Ishikawa (cell line): ENCODE measurements around the gene PCIF1.

Source experiments
- CEBPB ChIP-seq: IDR thresholded peaks from 2 replicates; pipeline ENCODE4 v1.6.1; 2012
- CREB1 ChIP-seq: IDR thresholded peaks from 2 replicates; pipeline ENCODE4 v1.6.1; 2012; ENCODE audit warnings: low read depth
- EGR1 ChIP-seq: IDR thresholded peaks from 2 replicates; pipeline ENCODE4 v1.6.1; 2012
- EP300 ChIP-seq: IDR thresholded peaks from 2 replicates; pipeline ENCODE4 v1.6.1; 2012; ENCODE audit warnings: borderline replicate concordance
- FOXM1 ChIP-seq: IDR thresholded peaks from 2 replicates; pipeline ENCODE4 v1.6.1; 2012; ENCODE audit warnings: low read depth, borderline replicate concordance
- NFIC ChIP-seq: IDR thresholded peaks from 2 replicates; pipeline ENCODE4 v1.6.1; 2012
- RAD21 ChIP-seq: IDR thresholded peaks from 2 replicates; pipeline ENCODE4 v1.6.1; 2012; ENCODE audit warnings: low read depth
- TAF1 ChIP-seq: IDR thresholded peaks from 2 replicates; pipeline ENCODE4 v1.6.1; 2012; ENCODE audit warnings: low read depth, mild to moderate bottlenecking
- TCF12 ChIP-seq: IDR thresholded peaks from 2 replicates; pipeline ENCODE4 v1.6.1; 2012; ENCODE audit warnings: low read depth
- TEAD4 ChIP-seq: IDR thresholded peaks from 2 replicates; pipeline ENCODE4 v1.6.1; 2012
- YY1 ChIP-seq: IDR thresholded peaks from 2 replicates; pipeline ENCODE4 v1.6.1; 2012; ENCODE audit warnings: low read depth
- ZBTB7A ChIP-seq: IDR thresholded peaks from 2 replicates; pipeline ENCODE4 v1.6.1; 2012; ENCODE audit warnings: low read depth
- TF ChIP-seq, protein P1 (sequence below): IDR thresholded peaks from 2 replicates; pipeline ENCODE4 v1.6.1; 2012
- TF ChIP-seq, protein P2 (sequence below): IDR thresholded peaks from 2 replicates; pipeline ENCODE4 v1.6.1; 2012; ENCODE audit warnings: low read depth, mild to moderate bottlenecking
- TF ChIP-seq, protein P3 (sequence below): IDR thresholded peaks from 2 replicates; pipeline ENCODE4 v1.6.1; 2012

PCIF1 gene

DNA sequence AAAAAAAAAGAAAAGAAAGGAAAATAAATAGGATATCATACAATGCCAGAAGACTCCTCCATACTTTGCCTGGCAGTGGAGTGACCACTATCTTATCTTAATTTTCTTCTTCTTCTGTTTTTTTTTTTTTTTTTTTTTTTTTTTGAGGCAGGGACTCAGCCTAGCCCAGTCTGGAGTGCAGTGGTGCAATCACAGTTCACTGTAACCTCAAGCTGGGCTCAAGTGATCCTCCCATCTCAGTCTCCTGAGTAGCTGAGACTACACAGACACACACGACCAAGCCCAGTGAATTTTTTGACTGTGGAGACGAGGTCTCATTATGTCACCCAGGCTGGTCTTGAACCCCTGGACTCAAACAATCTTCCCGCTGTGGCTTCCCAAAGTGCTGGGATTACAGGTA, 57.1 kb downstream of the PCIF1 start:
- TF ChIP-seq RAD21 (no peak), TCF12 (no peak), TAF1 (no peak)
- TF ChIP-seq, protein P1, sequence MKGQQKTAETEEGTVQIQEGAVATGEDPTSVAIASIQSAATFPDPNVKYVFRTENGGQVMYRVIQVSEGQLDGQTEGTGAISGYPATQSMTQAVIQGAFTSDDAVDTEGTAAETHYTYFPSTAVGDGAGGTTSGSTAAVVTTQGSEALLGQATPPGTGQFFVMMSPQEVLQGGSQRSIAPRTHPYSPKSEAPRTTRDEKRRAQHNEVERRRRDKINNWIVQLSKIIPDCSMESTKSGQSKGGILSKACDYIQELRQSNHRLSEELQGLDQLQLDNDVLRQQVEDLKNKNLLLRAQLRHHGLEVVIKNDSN, result no peak

DNA sequence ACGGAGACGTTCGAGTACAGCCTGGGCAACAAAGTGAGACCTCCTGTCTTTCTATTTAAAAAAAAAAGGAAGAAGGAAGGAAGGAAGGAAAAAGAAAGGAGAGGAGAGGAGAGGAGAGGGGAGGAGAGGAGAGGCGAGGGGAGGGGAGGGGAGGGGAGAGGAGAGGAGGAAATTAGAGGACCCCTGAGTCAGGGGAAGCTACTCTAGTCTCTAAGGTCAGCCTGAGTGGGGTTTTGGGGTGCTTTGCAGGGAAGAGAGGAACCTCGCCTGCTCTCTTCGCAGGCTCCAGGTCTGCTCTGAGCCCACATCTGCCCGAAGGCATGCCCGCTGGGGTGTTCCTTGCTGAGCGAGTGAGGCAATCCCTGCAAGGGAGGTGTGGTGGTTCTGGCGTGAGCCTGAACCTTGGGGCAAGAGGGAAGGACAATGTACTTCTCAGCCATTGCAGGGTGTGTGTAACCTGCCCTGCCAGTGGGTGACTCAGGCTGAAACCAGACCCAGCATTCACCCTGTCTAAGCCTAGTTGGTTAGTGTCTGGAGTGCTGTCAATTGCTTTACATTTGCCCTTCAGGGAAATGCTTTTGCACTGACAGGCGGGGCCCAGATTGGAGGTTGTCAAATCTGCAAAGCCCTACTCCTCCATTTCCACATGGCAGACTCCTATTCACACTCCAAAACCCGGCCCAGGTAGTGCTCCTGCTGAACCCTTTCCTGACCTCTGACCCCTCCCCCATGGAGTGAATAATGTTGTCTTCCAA, 58.9 kb downstream of the PCIF1 start:
- TF ChIP-seq NFIC (no peak), RAD21 (no peak), YY1 (peak; percentile 61; the same call in 1 of the 2 replicates), CREB1 (no peak), TEAD4 (no peak), ZBTB7A (no peak), CEBPB (peak; percentile 85), EGR1 (no peak), FOXM1 (no peak), TCF12 (peak; percentile 30; the same call in 1 of the 2 replicates), TAF1 (no peak), EP300 (peak; percentile 36; the same call in 1 of the 2 replicates)
- TF ChIP-seq, protein P1, result no peak
- TF ChIP-seq, protein P2, sequence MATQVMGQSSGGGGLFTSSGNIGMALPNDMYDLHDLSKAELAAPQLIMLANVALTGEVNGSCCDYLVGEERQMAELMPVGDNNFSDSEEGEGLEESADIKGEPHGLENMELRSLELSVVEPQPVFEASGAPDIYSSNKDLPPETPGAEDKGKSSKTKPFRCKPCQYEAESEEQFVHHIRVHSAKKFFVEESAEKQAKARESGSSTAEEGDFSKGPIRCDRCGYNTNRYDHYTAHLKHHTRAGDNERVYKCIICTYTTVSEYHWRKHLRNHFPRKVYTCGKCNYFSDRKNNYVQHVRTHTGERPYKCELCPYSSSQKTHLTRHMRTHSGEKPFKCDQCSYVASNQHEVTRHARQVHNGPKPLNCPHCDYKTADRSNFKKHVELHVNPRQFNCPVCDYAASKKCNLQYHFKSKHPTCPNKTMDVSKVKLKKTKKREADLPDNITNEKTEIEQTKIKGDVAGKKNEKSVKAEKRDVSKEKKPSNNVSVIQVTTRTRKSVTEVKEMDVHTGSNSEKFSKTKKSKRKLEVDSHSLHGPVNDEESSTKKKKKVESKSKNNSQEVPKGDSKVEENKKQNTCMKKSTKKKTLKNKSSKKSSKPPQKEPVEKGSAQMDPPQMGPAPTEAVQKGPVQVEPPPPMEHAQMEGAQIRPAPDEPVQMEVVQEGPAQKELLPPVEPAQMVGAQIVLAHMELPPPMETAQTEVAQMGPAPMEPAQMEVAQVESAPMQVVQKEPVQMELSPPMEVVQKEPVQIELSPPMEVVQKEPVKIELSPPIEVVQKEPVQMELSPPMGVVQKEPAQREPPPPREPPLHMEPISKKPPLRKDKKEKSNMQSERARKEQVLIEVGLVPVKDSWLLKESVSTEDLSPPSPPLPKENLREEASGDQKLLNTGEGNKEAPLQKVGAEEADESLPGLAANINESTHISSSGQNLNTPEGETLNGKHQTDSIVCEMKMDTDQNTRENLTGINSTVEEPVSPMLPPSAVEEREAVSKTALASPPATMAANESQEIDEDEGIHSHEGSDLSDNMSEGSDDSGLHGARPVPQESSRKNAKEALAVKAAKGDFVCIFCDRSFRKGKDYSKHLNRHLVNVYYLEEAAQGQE, result no peak
- TF ChIP-seq, protein P3, sequence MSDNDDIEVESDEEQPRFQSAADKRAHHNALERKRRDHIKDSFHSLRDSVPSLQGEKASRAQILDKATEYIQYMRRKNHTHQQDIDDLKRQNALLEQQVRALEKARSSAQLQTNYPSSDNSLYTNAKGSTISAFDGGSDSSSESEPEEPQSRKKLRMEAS, result peak; percentile 36; the same call in 1 of the 2 replicates

DNA sequence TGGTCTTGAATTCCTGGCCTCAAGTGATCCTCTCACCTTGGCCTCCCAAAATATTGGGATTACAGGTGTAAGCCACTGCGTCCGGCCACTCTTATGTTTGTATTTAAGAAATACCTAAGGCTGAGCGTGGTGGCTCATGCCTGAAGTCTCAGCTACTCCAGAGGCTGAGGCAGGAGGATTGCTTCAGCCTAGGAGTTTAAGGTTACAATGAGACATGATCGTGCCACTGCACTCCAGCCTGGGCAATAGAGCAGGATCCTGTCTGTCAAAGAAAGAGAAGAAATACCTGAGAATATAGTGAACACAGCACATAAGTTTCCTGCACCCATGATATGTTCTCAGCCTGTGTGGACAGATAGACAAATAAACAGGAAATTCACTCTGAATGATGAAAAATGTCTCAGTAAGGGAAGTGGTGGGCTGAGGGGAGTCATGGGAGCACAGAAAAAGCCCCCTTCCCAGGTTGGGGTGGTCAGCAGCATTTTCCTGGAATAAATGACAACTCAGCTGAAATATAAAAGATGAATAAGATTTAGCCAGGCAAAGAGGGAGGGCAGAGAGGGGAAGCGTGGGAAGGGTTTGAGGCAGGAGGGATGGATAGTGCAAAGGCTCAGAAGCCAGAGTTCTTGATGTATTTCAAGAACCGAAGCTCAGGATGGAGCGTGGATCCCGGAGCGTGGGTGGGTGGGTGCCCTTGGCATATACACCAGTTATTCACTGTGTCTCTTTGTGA, 60.4 kb downstream of the PCIF1 start:
- TF ChIP-seq FOXM1 (no peak), TEAD4 (no peak), RAD21 (no peak), EGR1 (no peak)
- TF ChIP-seq, protein P3, result no peak
- TF ChIP-seq, protein P1, result no peak
- TF ChIP-seq, protein P2, result no peak

DNA sequence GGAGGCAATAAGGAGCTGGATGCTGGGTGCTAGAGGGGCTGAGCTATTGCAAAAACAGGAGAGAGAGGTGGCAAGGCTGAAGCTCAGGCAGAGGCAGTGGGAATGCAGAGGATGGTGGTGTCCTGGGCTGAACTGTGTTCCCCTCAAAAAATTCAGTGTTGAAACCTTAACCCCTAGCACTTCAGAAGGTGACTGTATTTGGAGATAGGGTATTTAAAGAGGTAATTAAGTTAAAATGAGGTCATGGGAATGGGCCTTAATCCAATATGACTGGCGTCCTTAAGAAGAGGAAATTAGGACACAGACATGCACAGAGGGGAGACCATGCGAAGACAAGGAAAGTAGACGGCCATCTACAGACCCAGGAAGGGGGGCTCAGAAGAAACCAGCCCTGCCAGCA, 62.7 kb downstream of the PCIF1 start:
- TF ChIP-seq, protein P1, result no peak
- TF ChIP-seq CREB1 (no peak), FOXM1 (no peak), NFIC (no peak)
- TF ChIP-seq, protein P2, result no peak
